WTC11 (cell line): ENCODE data around the gene AOAH.

Experiments
- ATF2 ChIP-seq: sonication (generic); formaldehyde crosslinking; IDR thresholded peaks from 2 replicates; pipeline ENCODE4 v1.8.1; 2022; ENCODE audit warnings: low read depth, missing genetic modification reagents, borderline replicate concordance
- CTCF ChIP-seq: fragments of 200-600 bp; IDR thresholded peaks from 2 replicates; pipeline ENCODE4 v1.8.0; 2022; ENCODE audit warnings: antibody characterized with exemption
- FOXK1 ChIP-seq: sonication (generic); formaldehyde crosslinking; IDR thresholded peaks from 2 replicates; pipeline ENCODE4 v1.8.0; 2022; ENCODE audit warnings: mild to moderate bottlenecking, moderate library complexity, missing genetic modification reagents
- FOXP1 ChIP-seq: sonication (generic); formaldehyde crosslinking; IDR thresholded peaks from 2 replicates; pipeline ENCODE4 v1.8.0; 2022; ENCODE audit warnings: missing genetic modification reagents, mild to moderate bottlenecking, moderate library complexity, borderline replicate concordance
- JUN ChIP-seq: sonication (generic); formaldehyde crosslinking; IDR thresholded peaks from 2 replicates; pipeline ENCODE4 v1.8.0; 2023; ENCODE audit warnings: mild to moderate bottlenecking, missing genetic modification reagents
- ZNF232 ChIP-seq: sonication (generic); formaldehyde crosslinking; IDR thresholded peaks from 2 replicates; pipeline ENCODE4 v1.8.0; 2022; ENCODE audit warnings: mild to moderate bottlenecking, missing genetic modification reagents

GRCh38 chr7:36583318-36583717 is 141.0 kb downstream of the AOAH start:
- TF ChIP-seq FOXK1 (CRISPR knock-in tag) (no peak), CTCF (no peak), JUN (no peak), ZNF232 (CRISPR knock-in tag) (no peak), ATF2 (CRISPR knock-in tag) (no peak), FOXP1 (CRISPR knock-in tag) (no peak)
